ENCODE data around the gene PRR13.
"Not testable (repeated sequence)": the region's sequence is repeated elsewhere in the genome, so short reads cannot be mapped to it uniquely, and the experiment has no call there.

Gene PRR13

DNA sequence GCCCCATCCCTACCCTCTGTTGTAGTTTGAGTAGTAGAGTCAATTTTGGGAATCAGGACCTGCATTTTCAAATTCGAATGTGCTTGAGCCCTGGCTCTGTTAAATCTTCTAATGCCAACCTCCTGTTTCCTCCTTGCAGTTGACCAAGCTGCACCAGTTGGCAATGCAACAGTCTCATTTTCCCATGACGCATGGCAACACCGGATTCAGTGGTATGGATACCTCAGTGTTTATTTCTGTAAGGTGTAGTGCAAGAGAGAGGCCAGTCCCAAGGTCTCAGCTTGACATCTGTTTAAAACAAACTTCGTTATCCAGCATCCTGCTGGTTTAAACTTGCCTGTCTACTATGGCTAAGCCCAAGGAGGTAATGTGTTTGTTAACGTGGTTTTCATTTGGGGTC, 25.5 kb downstream of the PRR13 start:
- in situ Hi-C loops (cut with MboI; ENCODE audit: low sequenced_read_pairs): no loop called here

- in situ Hi-C loops (cut with MboI; ENCODE audit: low sequenced_read_pairs): no loop called here
Measured at GRCh38 chr12:53467880-53468279, 26.3 kb downstream of the PRR13 start.

DNA sequence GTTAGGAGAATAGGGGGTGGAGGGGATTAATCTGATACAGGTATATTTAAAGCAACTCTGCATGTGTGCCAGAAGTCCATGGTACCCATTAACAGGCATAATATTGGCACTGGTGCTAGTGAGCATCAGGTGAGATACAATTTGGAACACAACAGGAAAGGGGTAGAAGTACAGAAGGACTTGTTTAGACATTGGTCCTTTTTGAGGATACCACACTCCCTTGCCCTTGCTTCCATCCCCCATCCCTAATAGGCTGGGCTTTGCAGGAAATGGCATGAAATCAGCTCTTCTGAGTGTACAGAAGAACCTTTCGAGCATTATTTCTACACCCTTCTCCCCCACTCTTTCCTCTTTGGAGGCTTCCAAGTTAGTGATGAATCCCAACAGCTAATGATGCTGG, 26.7 kb downstream of the PRR13 start:
- in situ Hi-C loops (cut with MboI; ENCODE audit: low sequenced_read_pairs): no loop called here

DNA sequence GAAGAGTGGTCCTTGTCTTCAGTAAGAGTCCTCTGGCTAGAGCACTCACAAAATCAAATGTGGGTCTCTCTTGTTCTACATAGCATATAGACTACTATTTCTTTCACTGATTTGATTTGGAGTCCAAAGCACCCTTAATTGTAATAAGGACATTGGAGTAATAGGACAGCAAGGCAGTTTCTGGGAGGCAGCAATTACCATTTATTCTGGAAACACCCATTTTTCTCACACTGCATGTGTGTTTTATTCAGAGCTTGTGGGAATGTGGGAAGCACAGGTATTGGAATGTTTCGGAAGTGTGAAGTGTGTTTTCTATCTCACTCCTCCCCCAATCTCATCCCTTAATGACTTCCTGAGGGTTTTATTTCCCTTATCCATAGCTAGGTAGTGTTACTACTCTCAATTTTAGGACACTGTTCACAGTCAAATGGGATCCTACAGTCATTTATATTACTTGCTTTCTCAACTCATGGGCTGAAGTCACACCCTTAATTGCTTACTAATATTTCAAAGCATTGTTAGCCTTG, 30.6 kb downstream of the PRR13 start:
- in situ Hi-C loops (cut with MboI; ENCODE audit: low sequenced_read_pairs): no loop called here

GRCh38 chr12:53474077-53474476, 32.5 kb downstream of the PRR13 start:
- in situ Hi-C loops (cut with MboI; ENCODE audit: low sequenced_read_pairs): no loop called here

GRCh38 chr12:53474819-53475218, 33.3 kb downstream of the PRR13 start:
- in situ Hi-C loops (cut with MboI; ENCODE audit: low sequenced_read_pairs): no loop called here

GRCh38 chr12:53476769-53477209, 35.3 kb downstream of the PRR13 start:
- in situ Hi-C loops (cut with MboI; ENCODE audit: low sequenced_read_pairs): no loop called here

DNA sequence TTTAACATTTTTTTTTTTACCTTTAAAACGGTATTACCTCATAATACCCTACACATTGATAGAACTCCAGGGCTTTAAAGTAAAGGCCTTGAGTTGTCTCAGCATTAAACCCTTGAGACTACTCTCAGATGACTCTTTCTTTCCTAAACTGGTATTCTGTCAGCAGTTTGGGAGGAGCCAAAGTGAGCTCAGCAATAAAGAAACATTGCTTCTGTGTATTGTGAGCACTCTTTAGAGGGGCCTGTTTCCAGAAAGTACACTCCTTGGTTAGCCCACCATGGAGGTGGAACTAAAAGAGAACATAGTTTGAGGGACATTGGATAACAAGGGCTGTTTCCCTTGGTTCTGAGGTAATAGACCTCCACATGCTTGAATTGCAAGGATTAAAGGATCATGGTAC, 37.3 kb downstream of the PRR13 start:
- in situ Hi-C loops (cut with MboI; ENCODE audit: low sequenced_read_pairs): no loop called here

GRCh38 chr12:53479331-53479730, 37.8 kb downstream of the PRR13 start:
- in situ Hi-C loops (cut with MboI; ENCODE audit: low sequenced_read_pairs): no loop called here

DNA sequence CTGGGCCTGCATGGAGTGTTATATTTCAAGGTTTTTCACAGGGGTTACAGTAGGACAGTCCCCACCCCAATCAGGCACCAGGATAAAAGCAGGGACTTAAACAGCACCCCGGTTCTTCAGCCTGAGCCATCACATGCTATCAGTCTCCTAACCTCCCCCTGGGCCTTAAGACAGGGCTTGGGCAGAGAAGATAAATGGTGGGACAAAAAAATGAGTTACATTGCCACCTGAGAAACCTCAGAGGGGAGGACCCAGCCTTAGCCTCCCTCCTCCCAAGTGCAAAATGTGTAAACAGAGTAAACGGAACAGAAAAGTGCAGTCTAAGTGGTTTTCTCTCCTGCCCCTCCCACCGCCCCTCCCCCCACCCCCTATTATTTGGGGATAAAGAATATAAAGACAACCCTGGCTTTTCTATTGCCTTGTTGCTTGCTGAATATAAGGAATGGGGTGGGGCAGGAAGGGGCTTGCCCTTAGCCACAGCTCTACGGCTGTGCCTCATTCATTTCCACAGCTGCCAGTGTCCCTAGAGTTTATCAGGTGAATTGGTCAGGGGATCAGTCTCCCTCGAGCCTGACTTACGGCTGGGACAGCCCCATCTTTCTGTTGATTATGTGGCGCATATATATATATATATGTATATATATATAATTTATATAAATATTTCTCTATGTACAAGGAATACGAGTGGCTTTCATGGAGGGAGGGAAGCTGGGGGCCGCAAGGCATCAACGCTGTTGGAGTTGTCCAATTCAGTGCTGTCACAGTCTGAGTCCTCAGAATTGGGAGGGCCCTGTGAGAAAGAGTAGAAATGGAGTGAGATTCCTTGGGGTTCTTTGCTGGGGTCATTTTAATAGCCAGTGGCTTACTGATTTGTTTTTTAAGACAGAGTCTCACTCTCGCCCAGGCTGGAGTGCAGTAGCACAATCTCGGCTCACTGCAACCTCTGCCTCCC, 39.2 kb downstream of the PRR13 start:
- in situ Hi-C loops (cut with MboI; ENCODE audit: low sequenced_read_pairs): no loop called here

DNA sequence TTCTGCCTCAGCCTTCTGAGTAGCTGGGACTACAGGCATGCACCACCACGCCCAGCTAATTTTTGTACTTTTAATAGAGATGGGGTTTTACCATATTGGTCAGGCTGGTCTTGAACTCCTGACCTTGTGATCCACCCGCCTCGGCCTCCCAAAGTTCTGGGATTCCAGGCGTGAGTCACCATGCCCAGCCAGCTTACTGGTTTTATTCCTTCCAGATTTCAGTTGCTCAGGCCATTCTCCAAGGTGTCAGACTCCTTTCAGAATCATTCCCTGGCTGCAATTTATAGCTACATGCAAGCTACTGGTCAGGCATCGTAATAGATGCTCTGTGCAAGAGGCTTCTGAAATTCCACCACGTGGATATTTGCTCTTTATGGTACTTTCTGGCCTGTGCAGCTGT, 39.9 kb downstream of the PRR13 start:
- in situ Hi-C loops (cut with MboI; ENCODE audit: low sequenced_read_pairs): not testable (repeated sequence)

DNA sequence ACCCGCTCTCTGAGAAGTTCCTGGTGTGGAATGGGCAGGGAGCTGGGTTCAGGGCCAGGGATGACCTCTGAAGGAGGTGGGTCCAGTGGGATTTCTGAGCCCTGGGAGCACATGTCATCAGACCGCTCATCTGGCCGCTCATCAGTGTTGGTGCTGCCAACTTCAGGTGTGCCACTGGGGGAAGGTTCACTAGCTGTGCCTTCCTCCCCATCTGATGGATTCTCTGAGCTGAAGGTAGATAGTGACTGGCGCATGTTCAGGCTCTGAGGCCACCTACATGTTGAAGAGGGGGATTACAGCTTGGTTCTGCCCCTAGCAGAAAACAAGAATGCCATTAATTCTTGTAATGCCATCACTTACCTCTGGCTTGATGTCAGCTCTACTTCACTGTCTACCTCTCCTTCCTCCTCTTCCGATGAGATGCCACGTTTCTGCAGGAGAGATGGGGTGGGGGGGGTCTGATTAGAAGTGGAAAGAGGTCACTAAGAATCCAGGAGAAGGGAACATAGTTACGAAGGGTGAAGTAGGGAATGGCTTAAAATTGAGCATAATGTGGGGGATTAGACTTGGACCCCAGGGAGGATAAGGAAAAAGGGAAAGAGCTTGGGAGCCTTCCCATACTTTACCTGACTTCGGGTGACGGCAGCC, 40.5 kb downstream of the PRR13 start:
- in situ Hi-C loops (cut with MboI; ENCODE audit: low sequenced_read_pairs): no loop called here

DNA sequence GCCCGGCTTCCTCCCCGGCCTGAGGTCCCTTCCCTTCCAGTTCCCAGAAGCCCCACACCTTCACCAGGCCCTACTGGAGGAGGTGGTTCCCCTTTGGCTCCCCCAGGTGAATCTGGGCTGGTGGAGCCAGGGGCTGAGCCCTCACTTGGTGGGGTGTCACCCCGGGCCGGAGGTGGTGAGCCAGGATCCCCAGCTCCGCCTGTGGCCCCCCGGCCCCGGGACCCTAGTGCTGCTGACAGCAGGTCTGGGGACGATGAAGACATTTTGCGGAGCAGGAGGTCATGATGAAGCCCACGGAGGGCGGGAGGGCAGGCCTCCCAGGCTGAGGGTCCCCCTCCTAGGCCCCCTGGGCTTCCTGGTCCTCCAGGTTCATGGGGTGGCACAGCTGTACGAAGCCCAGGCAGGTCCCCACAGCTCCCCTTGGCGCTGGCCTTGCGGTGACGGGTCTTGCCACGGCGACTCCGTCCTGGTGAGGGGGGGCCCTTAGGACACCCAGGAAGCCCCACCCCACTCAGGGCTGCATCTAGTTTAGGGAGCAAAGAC, 41.2 kb downstream of the PRR13 start:
- in situ Hi-C loops (cut with MboI; ENCODE audit: low sequenced_read_pairs): no loop called here

- in situ Hi-C loops (cut with MboI; ENCODE audit: low sequenced_read_pairs): no loop called here
Measured at GRCh38 chr12:53483225-53483978, 41.9 kb downstream of the PRR13 start.

DNA sequence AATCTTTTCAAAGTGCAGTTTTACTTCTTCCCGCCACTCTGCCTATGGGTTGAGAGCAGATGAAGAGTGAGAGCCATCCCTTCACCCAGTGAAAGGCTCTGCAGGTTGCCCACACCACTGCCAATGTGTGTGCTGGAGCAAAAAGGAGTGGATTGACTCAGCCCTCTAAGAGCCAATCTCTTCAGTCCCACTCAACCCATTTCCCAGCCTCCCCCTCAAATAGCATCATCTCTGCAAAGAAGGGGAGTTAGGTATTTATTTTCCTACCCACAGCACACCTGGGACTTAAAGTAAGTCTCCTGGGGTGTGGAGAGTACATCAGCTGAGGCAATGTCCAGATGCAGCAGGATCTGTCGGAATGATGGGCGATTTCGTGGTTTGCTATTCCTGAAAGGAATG, 42.4 kb downstream of the PRR13 start:
- in situ Hi-C loops (cut with MboI; ENCODE audit: low sequenced_read_pairs): no loop called here

DNA sequence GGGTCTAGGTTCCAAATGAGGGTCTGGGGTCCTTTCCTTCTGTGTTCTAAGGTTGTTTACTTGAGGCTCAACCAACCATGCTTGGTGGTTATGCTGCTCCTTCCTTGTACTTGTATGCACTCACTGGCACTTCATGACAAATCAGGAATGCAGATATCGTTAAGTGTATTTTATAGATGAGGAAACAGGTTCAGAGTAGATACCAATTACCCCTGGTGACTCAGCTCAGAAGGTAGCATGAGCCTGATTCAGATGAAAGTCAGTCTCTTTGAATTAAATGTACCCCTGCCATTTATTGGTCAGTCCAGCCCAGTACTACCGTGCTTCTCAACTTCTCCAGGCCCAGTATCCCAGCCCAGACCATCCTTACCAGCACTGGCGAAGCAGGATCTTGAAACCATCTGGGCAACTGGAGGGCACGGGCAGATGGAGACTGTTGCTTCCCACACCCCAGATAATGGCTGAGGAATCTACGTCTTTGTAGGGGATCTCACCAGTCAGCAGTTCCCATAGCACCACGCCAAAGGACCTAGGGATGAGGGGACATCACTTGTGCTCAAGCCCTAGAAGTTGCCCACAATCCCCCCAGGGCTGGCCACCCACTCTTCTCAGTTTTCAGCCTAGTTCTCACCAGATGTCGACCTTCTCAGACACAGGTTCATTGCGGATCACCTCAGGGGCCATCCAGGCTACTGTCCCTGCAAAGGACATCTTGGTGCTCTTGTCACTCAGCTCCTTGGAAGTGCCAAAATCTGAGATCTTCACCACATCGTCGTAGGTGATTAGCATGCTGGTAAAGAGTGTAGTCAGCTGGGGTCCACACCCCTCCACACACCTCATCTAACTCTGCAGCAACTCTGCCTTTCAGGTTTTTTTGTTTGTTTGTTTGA, 43.4 kb downstream of the PRR13 start:
- in situ Hi-C loops (cut with MboI; ENCODE audit: low sequenced_read_pairs): no loop called here

- in situ Hi-C loops (cut with MboI; ENCODE audit: low sequenced_read_pairs): no loop called here
Measured at GRCh38 chr12:53485955-53486735, 44.6 kb downstream of the PRR13 start.

DNA sequence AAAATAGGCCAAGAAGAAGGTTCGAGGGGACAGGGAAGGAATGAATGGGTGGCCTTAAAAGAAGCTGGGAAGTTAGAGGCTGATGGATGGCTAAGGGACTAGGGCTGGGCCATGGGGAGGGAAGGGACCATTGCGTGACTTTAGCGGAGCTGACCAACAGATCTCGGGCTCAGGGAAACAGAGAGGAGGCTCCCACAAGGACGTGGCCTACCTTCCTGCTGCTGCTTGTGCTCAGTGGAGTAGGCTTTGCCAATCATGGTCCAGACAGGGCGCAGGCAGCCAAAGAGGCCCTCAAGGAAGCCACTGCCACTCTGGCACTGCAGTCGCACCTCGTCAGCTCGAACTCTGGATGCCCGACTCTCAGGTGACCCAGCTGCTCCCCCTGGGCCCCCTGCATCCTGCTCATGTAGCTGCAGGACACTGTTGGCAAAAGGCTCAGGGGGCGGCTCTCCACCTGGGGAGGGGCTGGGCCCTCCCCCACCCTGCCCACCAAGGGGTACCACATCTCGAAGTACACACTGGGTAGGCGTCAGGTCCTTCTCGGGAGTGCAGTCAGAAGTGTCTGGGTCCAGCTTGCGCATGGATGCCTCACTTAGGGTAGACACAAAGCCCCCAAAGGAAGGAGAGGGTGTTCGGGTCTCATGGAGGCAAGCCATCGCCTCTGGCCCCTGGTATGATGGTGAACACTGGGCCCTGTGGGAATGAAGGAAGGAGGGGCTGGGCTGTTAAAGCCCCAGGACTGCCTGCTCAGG, 45.4 kb downstream of the PRR13 start:
- in situ Hi-C loops (cut with MboI; ENCODE audit: low sequenced_read_pairs): no loop called here

Data from hTERT RPE-1 (cell line).